ENCODE results near the gene KCTD20.

The KCTD20 gene

DNA sequence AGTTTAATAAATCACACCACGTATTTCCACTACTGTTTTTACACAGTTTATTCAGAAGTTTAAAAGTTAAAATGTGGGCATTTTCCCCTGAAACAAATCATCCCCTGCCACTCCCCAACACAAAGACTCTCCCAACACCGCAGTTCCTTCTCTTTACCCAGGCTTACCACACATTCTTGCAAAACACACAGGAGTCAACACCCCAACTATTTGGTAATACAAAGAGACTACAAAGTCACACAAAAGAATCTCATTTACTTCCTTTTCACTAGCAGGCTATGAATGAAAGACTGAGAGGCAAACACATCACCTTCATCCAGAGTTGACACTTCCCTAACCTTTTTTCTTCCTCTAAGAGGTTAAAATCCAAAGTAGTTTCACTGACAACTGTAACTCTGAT lies 51.1 kb downstream of the KCTD20 start:
- Histone ChIP-seq H3K27ac (peak overlapping the region; percentile 92), H3K4me3 (ENCODE audit: low read depth in 1 of 2, low read length in 1 of 2) (peak overlapping the region; percentile 38), H3K4me1 (ENCODE audit: control insufficient read depth in 1 of 2, insufficient read depth in 1 of 2, low read depth in 1 of 2, low read length in 1 of 2) (peaks cover 43 to 48% of the 10 kb centered on the region in 2 experiments), H3K9me3 (no peaks in the 10 kb centered on the region), H3K36me3 (peaks cover 55% of the 10 kb centered on the region), H3K27me3 (no peaks in the 10 kb centered on the region)
- TF ChIP-seq, protein P1, sequence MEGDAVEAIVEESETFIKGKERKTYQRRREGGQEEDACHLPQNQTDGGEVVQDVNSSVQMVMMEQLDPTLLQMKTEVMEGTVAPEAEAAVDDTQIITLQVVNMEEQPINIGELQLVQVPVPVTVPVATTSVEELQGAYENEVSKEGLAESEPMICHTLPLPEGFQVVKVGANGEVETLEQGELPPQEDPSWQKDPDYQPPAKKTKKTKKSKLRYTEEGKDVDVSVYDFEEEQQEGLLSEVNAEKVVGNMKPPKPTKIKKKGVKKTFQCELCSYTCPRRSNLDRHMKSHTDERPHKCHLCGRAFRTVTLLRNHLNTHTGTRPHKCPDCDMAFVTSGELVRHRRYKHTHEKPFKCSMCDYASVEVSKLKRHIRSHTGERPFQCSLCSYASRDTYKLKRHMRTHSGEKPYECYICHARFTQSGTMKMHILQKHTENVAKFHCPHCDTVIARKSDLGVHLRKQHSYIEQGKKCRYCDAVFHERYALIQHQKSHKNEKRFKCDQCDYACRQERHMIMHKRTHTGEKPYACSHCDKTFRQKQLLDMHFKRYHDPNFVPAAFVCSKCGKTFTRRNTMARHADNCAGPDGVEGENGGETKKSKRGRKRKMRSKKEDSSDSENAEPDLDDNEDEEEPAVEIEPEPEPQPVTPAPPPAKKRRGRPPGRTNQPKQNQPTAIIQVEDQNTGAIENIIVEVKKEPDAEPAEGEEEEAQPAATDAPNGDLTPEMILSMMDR (IDR thresholded peaks at IDR 0.05), result no peak

DNA sequence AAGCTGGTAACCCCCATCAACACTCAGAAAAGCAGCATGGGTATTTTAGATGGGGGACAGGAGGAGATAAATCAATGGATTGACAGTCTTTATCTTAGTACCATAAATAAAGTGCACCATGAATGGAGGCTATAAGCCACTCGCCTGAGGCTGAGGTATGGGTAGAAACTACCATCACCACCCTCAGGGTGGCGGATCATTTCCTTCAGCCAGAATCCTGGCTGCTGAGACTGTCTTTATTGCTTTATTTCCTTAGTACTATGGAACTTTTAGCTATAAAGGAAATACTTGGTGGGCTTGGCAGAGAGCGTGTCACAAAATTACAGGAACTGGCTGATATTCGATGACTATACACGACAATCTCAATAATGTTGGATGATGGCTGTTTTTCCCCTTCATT lies 52.3 kb downstream of the KCTD20 start:
- peaks cover 43 to 48% of the 10 kb centered on the region in 2 experiments for H3K4me1 ChIP-seq (ENCODE audit: control insufficient read depth in 1 of 2, insufficient read depth in 1 of 2, low read depth in 1 of 2, low read length in 1 of 2)
- TF ChIP-seq, protein P1 (IDR thresholded peaks at IDR 0.05), result no peak
- peaks cover 55% of the 10 kb centered on the region for H3K36me3 ChIP-seq
- H3K27me3 ChIP-seq, result no peaks in the 10 kb centered on the region
- peak overlapping the region; percentile 92 for H3K27ac ChIP-seq
- no peaks in the 10 kb centered on the region for H3K9me3 ChIP-seq
- H3K4me3 ChIP-seq (ENCODE audit: low read depth in 1 of 2, low read length in 1 of 2), result peak overlapping the region in 1 of 2 experiments; percentile 38

DNA sequence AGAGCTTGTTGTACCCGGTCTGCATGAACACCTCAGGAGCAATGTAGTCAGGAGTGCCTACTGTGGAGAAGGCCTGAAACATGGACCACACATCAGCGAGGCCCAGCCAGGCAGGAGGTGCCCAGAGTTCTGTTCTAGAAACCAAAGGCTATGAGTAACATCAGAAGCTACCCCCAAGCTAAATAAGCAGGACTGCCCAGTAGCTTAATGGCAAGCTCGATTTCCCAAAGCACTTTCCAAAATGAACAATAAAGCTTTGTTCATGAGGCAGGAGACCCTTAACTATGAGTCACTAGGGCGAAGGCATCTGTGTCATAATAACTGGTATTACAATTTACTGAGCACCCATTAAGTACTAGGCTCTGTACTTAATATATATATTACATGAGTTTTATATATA lies 57.1 kb downstream of the KCTD20 start:
- TF ChIP-seq, protein P1 (IDR thresholded peaks at IDR 0.05), result no peak

DNA sequence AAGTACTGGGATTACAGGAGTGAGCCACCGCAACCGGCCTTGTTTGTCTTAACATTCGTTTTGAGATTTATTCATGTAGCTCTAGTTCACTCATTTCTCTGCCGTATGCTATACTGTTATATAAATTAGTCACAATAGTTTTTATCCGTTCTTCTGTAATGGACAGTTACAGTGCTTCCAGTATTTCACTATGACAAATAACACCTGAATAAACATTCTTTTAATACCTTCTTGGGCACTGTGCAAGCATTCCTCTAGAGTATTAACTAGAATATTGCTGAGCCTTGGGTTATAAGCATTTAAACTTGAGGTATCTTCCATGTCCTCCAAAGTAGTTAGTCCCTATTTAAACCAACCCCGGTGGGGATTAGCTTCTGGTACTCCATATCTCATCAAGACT lies 58.9 kb downstream of the KCTD20 start:
- peaks cover 12 to 17% of the 10 kb centered on the region in 2 experiments for H3K4me1 ChIP-seq (ENCODE audit: control insufficient read depth in 1 of 2, insufficient read depth in 1 of 2, low read depth in 1 of 2, low read length in 1 of 2)
- TF ChIP-seq, protein P1 (IDR thresholded peaks at IDR 0.05), result no peak
- H3K27me3 ChIP-seq, result no peaks in the 10 kb centered on the region
- H3K9me3 ChIP-seq, result no peaks in the 10 kb centered on the region
- H3K36me3 ChIP-seq, result peaks cover 89% of the 10 kb centered on the region
- no peak overlapping the region for H3K4me3 ChIP-seq (ENCODE audit: low read depth in 1 of 2, low read length in 1 of 2)
- H3K27ac ChIP-seq, result no peak overlapping the region

More for the DNA sequence above, 57.1 kb downstream of the KCTD20 start:
- Histone ChIP-seq H3K9me3 (no peaks in the 10 kb centered on the region), H3K27me3 (no peaks in the 10 kb centered on the region), H3K36me3 (peaks cover 89% of the 10 kb centered on the region), H3K4me3 (ENCODE audit: low read depth in 1 of 2, low read length in 1 of 2) (no peak overlapping the region), H3K4me1 (ENCODE audit: control insufficient read depth in 1 of 2, insufficient read depth in 1 of 2, low read depth in 1 of 2, low read length in 1 of 2) (peaks cover 8% of the 10 kb centered on the region in 2 experiments), H3K27ac (no peak overlapping the region)

DNA sequence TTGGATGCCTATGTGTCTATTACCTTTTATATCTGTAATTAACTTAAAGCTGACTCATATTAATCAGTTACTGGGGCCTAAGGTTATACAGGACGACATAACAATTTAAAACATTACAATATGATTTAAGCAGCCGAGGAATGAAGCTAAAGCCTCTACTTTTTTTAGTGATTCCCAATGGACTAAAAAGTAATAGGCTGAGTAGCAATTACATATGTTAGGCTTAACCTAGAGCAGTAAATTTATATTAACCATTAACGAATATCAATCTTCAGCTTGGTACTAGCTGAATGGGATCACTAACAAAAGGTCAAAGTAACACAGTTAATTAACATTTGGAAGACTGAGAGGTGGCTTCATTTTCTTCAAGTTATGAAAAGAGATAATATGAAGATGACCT lies 61.4 kb downstream of the KCTD20 start:
- TF ChIP-seq, protein P1 (IDR thresholded peaks at IDR 0.05), result no peak
- peaks cover 12 to 20% of the 10 kb centered on the region in 2 experiments for H3K4me1 ChIP-seq (ENCODE audit: control insufficient read depth in 1 of 2, insufficient read depth in 1 of 2, low read depth in 1 of 2, low read length in 1 of 2)
- peaks cover 87% of the 10 kb centered on the region for H3K36me3 ChIP-seq

DNA sequence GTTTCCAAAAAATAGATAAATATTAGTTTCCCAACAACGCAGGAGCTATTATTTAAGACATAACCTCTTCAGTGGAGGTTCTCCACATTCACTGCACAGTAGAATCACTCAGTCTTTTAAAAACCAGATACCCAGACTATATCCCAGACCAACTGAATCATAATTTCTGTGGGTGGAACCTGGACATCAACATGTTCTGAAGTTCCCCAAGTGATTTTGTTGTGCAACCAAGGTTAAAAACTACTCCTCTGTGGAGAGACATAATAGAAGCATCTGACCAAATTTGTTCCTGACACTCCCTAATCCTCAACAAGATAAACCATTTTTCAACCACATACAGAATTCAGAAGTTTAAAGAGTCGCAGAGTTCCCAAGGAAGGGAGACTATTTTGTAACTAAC lies 62.2 kb downstream of the KCTD20 start:
- H3K27ac ChIP-seq, result peak overlapping the region; percentile 50
- TF ChIP-seq, protein P1 (IDR thresholded peaks at IDR 0.05), result no peak
- H3K4me1 ChIP-seq (ENCODE audit: control insufficient read depth in 1 of 2, insufficient read depth in 1 of 2, low read depth in 1 of 2, low read length in 1 of 2), result peaks cover 12 to 20% of the 10 kb centered on the region in 2 experiments
- H3K27me3 ChIP-seq, result no peaks in the 10 kb centered on the region
- no peak overlapping the region for H3K4me3 ChIP-seq (ENCODE audit: low read depth in 1 of 2, low read length in 1 of 2)
- H3K36me3 ChIP-seq, result peaks cover 87% of the 10 kb centered on the region
- H3K9me3 ChIP-seq, result no peaks in the 10 kb centered on the region

More for the DNA sequence above, 61.4 kb downstream of the KCTD20 start:
- no peaks in the 10 kb centered on the region for H3K27me3 ChIP-seq
- no peak overlapping the region for H3K4me3 ChIP-seq (ENCODE audit: low read depth in 1 of 2, low read length in 1 of 2)
- no peaks in the 10 kb centered on the region for H3K9me3 ChIP-seq
- no peak overlapping the region for H3K27ac ChIP-seq
